HEK293 (cell line): ENCODE data around the gene CHSY1.

Experiments
- CTCF ChIA-PET: fragments of 350-600 bp; formaldehyde crosslinking; extraction: SDS; loops from one replicate; lab custom pipeline; 2021; ENCODE audit warnings: antibody characterized with exemption; lab: Yijun Ruan, JAX
- POLR2A ChIA-PET: fragments of 300-600 bp; formaldehyde crosslinking; extraction: SDS; loops from one replicate; lab custom pipeline; 2020; ENCODE audit warnings: antibody characterized with exemption, inconsistent platforms; lab: Yijun Ruan, JAX
- H3K27ac ChIP-seq: fragments of 200-500 bp; sonication (Bioruptor generic); 2 replicates; pipeline ENCODE4 v1.5.1; 2014; ENCODE audit warnings: low read depth, low read length, control low read depth, inconsistent platforms; ENCODE audit errors: extremely low read depth
- H3K36me3 ChIP-seq, 2 experiments: fragments of 200-500 bp in 1 of 2; sonication (Bioruptor generic) in 1 of 2; 1 replicate in 1 of 2; 2 replicates in 1 of 2; pipeline ENCODE4 v1.5.1; 2014 to 2017; ENCODE audit warnings: inconsistent platforms in 2 of 2, low read length in 2 of 2; ENCODE audit not compliant: control insufficient read depth in 2 of 2, insufficient read depth in 1 of 2
- H3K4me1 ChIP-seq: fragments of 200-500 bp; sonication (Bioruptor generic); 2 replicates; pipeline ENCODE4 v1.5.1; 2014; ENCODE audit warnings: mild to moderate bottlenecking, low read length, inconsistent platforms; ENCODE audit not compliant: control insufficient read depth, insufficient read depth
- H3K4me3 ChIP-seq: 2 replicates; pipeline ENCODE4 v1.5.1; 2011; ENCODE audit warnings: low read depth, mild to moderate bottlenecking, control low read depth, low read length, moderate library complexity
- H3K9me3 ChIP-seq: fragments of 200-500 bp; sonication (Bioruptor generic); 2 replicates; pipeline ENCODE4 v1.5.1; 2014; ENCODE audit warnings: low read depth, low read length, inconsistent platforms; ENCODE audit not compliant: control insufficient read depth, insufficient read depth
- BCL11B ChIP-seq: fragments of 450-650 bp; formaldehyde crosslinking; IDR thresholded peaks from 2 replicates; pipeline ENCODE4 v1.5.1; 2016; ENCODE audit warnings: low read depth, missing biosample characterization, missing genetic modification characterization
- GLI2 ChIP-seq: fragments of 450-650 bp; formaldehyde crosslinking; IDR thresholded peaks from 2 replicates; pipeline ENCODE4; 2017; ENCODE audit warnings: missing biosample characterization, missing genetic modification characterization, low read depth, borderline replicate concordance
- PRDM6 ChIP-seq: fragments of 450-650 bp; formaldehyde crosslinking; IDR thresholded peaks from 2 replicates; pipeline ENCODE4 v1.5.1; 2017; ENCODE audit warnings: missing biosample characterization, missing genetic modification characterization
- SCRT1 ChIP-seq: fragments of 450-650 bp; formaldehyde crosslinking; IDR thresholded peaks from 2 replicates; pipeline ENCODE4 v1.5.1; 2016; ENCODE audit warnings: missing biosample characterization, missing genetic modification characterization, borderline replicate concordance
- ZBTB17 ChIP-seq: fragments of 450-650 bp; formaldehyde crosslinking; IDR thresholded peaks from 2 replicates; pipeline ENCODE4 v1.5.1; 2016; ENCODE audit warnings: missing biosample characterization, missing genetic modification characterization
- ZBTB49 ChIP-seq: fragments of 450-650 bp; formaldehyde crosslinking; IDR thresholded peaks from 2 replicates; pipeline ENCODE4 v1.5.1; 2016; ENCODE audit warnings: missing biosample characterization, missing genetic modification characterization, low read depth
- ZNF2 ChIP-seq: fragments of 450-650 bp; formaldehyde crosslinking; IDR thresholded peaks from 2 replicates; pipeline ENCODE4 v1.5.1; 2016; ENCODE audit warnings: missing biosample characterization, missing genetic modification characterization
- ZNF214 ChIP-seq: fragments of 450-650 bp; formaldehyde crosslinking; IDR thresholded peaks from 2 replicates; pipeline ENCODE4 v1.5.1; 2017; ENCODE audit warnings: missing biosample characterization, mild to moderate bottlenecking, missing genetic modification characterization, borderline replicate concordance
- ZNF24 ChIP-seq: fragments of 450-650 bp; formaldehyde crosslinking; IDR thresholded peaks from 2 replicates; pipeline ENCODE4 v1.5.1; 2016; ENCODE audit warnings: missing biosample characterization, missing genetic modification characterization
- ZNF324 ChIP-seq: fragments of 450-650 bp; formaldehyde crosslinking; IDR thresholded peaks from 2 replicates; pipeline ENCODE4 v1.5.1; 2016; ENCODE audit warnings: missing biosample characterization, missing genetic modification characterization
- ZNF510 ChIP-seq: fragments of 450-650 bp; formaldehyde crosslinking; IDR thresholded peaks from 2 replicates; pipeline ENCODE4 v1.5.1; 2018; ENCODE audit warnings: mild to moderate bottlenecking, missing genetic modification characterization, missing biosample characterization; ENCODE audit not compliant: insufficient replicate concordance
- ZNF513 ChIP-seq: fragments of 450-650 bp; IDR thresholded peaks from 2 replicates; pipeline ENCODE4 v1.5.1; 2018; ENCODE audit warnings: missing biosample characterization, missing genetic modification characterization
- ZNF555 ChIP-seq: fragments of 450-650 bp; formaldehyde crosslinking; conservative IDR thresholded peaks from 2 replicates; pipeline ENCODE4 v1.5.1; 2017; ENCODE audit warnings: missing biosample characterization, mild to moderate bottlenecking, missing genetic modification characterization, inconsistent platforms
- ZNF600 ChIP-seq: fragments of 450-650 bp; formaldehyde crosslinking; IDR thresholded peaks from 2 replicates; pipeline ENCODE4 v1.5.1; 2016; ENCODE audit warnings: missing biosample characterization, missing genetic modification characterization
- ZNF624 ChIP-seq: fragments of 450-650 bp; formaldehyde crosslinking; IDR thresholded peaks from 2 replicates; pipeline ENCODE4 v1.5.1; 2017; ENCODE audit warnings: missing biosample characterization, missing genetic modification characterization
- ZNF645 ChIP-seq: fragments of 450-650 bp; formaldehyde crosslinking; IDR thresholded peaks from 2 replicates; pipeline ENCODE4; 2016; ENCODE audit warnings: missing biosample characterization, missing genetic modification characterization
- ZNF677 ChIP-seq: fragments of 450-650 bp; IDR thresholded peaks from 2 replicates; pipeline ENCODE4 v1.5.0; 2018; ENCODE audit warnings: missing biosample characterization, mild to moderate bottlenecking, missing genetic modification characterization, moderate library complexity

Gene CHSY1

GRCh38 chr15:101225658-101226057, 26.2 kb downstream of the CHSY1 start (continued):
- no peak for TF ChIP-seq GLI2 (tag by site-specific recombination)

- no peaks in the 10 kb centered on the region for H3K9me3 ChIP-seq
- no peak overlapping the region for H3K27ac ChIP-seq
- H3K4me1 ChIP-seq, result peaks cover 15% of the 10 kb centered on the region
- H3K36me3 ChIP-seq, result peaks cover 0 to 7% of the 10 kb centered on the region in 2 experiments; a peak in 2 of 3 replicates
- CTCF ChIA-PET, result interaction anchor here (0.6 to 1.1 kb wide), 3 partner anchors 18 to 27 kb away, joined by 3 read pairs; no protein-coding TSS in a partner anchor
- TF ChIP-seq ZBTB17 (tag by site-specific recombination) (peak; percentile 44; the same call in 1 of the 2 replicates), PRDM6 (tag by site-specific recombination) (peak; percentile 56; the same call in 1 of the 2 replicates), ZNF24 (tag by site-specific recombination) (no peak)
- POLR2A ChIA-PET, result interaction anchor here (0.8 kb wide), 1 partner anchor 30 kb away, joined by 3 read pairs; the partner anchor contains the start of gene CHSY1
- H3K4me3 ChIP-seq, result no peak overlapping the region
Observed at GRCh38 chr15:101221902-101222301, 29.9 kb downstream of the CHSY1 start.

- ChIA-PET POLR2A (no interaction called here), CTCF (interaction anchor here (0.6 kb wide), 1 partner anchor 9 kb away, joined by 3 read pairs; no protein-coding TSS in a partner anchor)
- no peak for TF ChIP-seq ZNF513 (tag by site-specific recombination)
- no peak for TF ChIP-seq ZNF645 (tag by site-specific recombination)
- no peak for TF ChIP-seq ZNF677 (tag by site-specific recombination)
- no peak for TF ChIP-seq ZNF510 (tag by site-specific recombination)
- no peak for TF ChIP-seq SCRT1
- TF ChIP-seq ZNF555 (tag by site-specific recombination), result no peak
- TF ChIP-seq BCL11B (tag by site-specific recombination), result no peak
- TF ChIP-seq ZNF2 (tag by site-specific recombination), result no peak
- no peak for TF ChIP-seq ZNF624 (tag by site-specific recombination)
- TF ChIP-seq ZNF324 (tag by site-specific recombination), result no peak
- TF ChIP-seq ZNF214 (tag by site-specific recombination), result no peak
- Histone ChIP-seq H3K4me1 (peaks cover 15% of the 10 kb centered on the region), H3K4me3 (no peak overlapping the region), H3K9me3 (no peaks in the 10 kb centered on the region), H3K36me3 (peaks cover 0 to 10% of the 10 kb centered on the region in 2 experiments; a peak in 2 of 3 replicates), H3K27ac (no peak overlapping the region)
Observed at GRCh38 chr15:101220060-101220459, 31.8 kb downstream of the CHSY1 start.

GRCh38 chr15:101219441-101219840, 32.4 kb downstream of the CHSY1 start:
- peaks cover 0 to 10% of the 10 kb centered on the region in 2 experiments; a peak in 2 of 3 replicates for H3K36me3 ChIP-seq
- no peaks in the 10 kb centered on the region for H3K9me3 ChIP-seq
- TF ChIP-seq ZBTB49 (tag by site-specific recombination) (no peak), ZNF600 (tag by site-specific recombination) (0 out of 2 replicates have a peak, but pooled peaks have one; percentile 15)
- TF ChIP-seq, all 188 proteins: peak for 1
- ChIA-PET POLR2A (no interaction called here), CTCF (interaction anchor here (0.6 kb wide), 1 partner anchor 424 kb away, joined by 3 read pairs; no protein-coding TSS in a partner anchor)
- peaks cover 15% of the 10 kb centered on the region for H3K4me1 ChIP-seq
- no peak overlapping the region for H3K4me3 ChIP-seq
- H3K27ac ChIP-seq, result no peak overlapping the region
